Measurements from ENCODE around the gene CMC4.

Gene CMC4, protein sequence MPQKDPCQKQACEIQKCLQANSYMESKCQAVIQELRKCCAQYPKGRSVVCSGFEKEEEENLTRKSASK

DNA sequence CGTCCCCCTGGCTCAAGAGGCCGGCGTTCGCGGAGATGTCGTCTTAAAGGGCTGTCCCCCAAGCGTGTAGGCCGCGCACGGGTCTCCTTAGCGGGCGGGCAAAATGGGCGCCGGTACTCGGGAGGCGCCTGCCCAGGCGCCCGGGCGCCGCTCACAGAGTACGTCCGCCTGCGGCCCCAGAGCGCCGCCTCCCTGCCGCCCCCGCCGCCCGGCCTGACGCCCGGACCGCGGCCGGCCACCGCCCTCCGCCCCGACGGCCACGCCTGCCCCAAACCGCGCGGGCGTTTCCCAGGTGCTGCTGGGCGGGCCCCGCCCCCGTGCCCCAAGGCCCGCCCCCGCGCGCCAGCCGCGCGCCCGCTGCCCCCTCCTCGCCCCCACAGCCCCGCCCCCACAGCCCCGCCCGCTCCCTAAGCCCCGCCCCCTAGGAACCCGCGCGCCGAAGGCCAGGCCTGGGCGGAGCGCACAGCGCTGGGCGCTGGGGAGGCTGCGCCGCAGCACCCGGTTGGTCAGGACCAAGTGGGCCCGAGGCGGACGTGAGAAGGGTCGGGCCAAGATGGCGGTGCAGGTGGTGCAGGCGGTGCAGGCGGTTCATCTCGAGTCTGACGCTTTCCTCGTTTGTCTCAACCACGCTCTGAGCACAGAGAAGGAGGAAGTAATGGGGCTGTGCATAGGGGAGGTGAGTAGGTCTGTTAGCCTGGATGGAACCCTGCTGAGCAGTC lies at the start of gene CMC4, which contains the start of the genes BRCC3 and MTCP1:
CMC4 (minus strand) TSS at position 162 of the 719 bp plus-strand sequence. CDS start 7,113 bp downstream, outside the sequence.
BRCC3 (plus strand) TSS at position 534 of the 719 bp plus-strand sequence; CDS start at position 554, 20 bp downstream.
MTCP1 (minus strand) TSS at position 162 of the 719 bp plus-strand sequence. CDS start 5,126 bp downstream, outside the sequence.
- TF ChIP-seq, protein P1, sequence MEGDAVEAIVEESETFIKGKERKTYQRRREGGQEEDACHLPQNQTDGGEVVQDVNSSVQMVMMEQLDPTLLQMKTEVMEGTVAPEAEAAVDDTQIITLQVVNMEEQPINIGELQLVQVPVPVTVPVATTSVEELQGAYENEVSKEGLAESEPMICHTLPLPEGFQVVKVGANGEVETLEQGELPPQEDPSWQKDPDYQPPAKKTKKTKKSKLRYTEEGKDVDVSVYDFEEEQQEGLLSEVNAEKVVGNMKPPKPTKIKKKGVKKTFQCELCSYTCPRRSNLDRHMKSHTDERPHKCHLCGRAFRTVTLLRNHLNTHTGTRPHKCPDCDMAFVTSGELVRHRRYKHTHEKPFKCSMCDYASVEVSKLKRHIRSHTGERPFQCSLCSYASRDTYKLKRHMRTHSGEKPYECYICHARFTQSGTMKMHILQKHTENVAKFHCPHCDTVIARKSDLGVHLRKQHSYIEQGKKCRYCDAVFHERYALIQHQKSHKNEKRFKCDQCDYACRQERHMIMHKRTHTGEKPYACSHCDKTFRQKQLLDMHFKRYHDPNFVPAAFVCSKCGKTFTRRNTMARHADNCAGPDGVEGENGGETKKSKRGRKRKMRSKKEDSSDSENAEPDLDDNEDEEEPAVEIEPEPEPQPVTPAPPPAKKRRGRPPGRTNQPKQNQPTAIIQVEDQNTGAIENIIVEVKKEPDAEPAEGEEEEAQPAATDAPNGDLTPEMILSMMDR (IDR thresholded peaks at IDR 0.05) = no peak
- no peaks in the 10 kb centered on the region for H3K27me3 ChIP-seq
- H3K36me3 ChIP-seq = peaks cover 5% of the 10 kb centered on the region
- no peaks in the 10 kb centered on the region for H3K9me3 ChIP-seq
- peak within 1 kb of the TSS; percentile 65 to 74 for H3K4me3 ChIP-seq (ENCODE audit: low read depth in 1 of 2, low read length in 1 of 2)
- H3K27ac ChIP-seq = peak within 1 kb of the TSS; percentile 93
- H3K4me1 ChIP-seq (ENCODE audit: control insufficient read depth in 1 of 2, insufficient read depth in 1 of 2, low read depth in 1 of 2, low read length in 1 of 2) = peaks cover 18 to 23% of the 10 kb centered on the region in 2 experiments

DNA sequence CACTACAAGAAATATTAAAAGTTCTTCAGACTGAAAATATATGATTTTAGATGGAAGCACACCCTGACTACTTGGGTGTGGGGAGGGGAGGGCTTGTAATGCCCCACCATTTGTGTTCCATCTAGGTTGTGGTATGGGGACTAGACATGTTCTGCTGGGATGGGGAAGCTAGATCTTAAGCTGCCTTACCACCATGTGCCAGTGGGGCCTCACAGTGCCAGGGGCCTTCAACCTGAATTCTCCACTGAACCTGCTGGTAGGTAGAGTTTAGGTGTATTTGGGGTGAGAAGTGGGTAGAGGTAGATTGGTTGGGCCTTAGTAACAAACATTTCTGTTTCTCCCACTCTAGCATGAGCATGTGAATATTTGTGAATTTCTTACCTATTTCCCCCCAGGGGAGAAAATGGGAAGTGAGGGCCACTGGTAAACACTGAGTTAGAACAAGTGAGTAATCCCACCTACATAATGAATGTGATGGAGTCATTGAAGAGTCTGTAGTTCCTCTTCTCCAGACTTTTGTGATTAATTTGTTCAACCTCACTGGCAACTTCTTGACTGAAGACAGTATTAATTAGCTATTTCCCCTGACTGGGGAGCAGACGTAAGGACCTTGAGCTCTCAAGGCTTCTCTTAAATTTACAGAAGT lies 44.4 kb upstream of the CMC4 start:
- Histone ChIP-seq H3K36me3 (peaks cover 14% of the 10 kb centered on the region), H3K27ac (peak overlapping the region; percentile 42), H3K4me1 (ENCODE audit: control insufficient read depth in 1 of 2, insufficient read depth in 1 of 2, low read depth in 1 of 2, low read length in 1 of 2) (peaks cover 4 to 5% of the 10 kb centered on the region in 2 experiments), H3K9me3 (no peaks in the 10 kb centered on the region), H3K27me3 (no peaks in the 10 kb centered on the region), H3K4me3 (ENCODE audit: low read depth in 1 of 2, low read length in 1 of 2) (no peak overlapping the region)
- TF ChIP-seq, protein P1 (IDR thresholded peaks at IDR 0.05) = no peak

DNA sequence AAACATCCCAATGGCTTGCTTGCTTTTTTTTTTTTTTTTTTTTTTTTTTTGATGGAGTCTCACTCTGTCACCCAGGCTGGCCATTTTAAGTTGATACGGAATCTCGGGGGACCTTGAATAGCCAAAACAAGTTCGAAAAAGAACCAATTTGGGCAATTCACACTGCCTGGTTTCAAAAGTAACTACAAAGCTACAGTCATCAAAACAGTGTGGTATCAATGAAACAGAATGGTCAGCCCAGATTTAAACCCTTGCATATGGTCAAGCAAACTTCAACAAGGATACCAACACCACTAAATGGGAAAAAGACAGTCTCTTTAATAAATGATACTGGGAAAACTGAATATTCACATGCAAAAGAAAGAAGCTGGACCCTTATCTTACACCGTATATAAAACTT lies 42.2 kb upstream of the CMC4 start:
- Histone ChIP-seq H3K27me3 (no peaks in the 10 kb centered on the region), H3K27ac (no peak overlapping the region), H3K4me3 (ENCODE audit: low read depth in 1 of 2, low read length in 1 of 2) (no peak overlapping the region), H3K9me3 (no peaks in the 10 kb centered on the region), H3K4me1 (ENCODE audit: control insufficient read depth in 1 of 2, insufficient read depth in 1 of 2, low read depth in 1 of 2, low read length in 1 of 2) (peaks cover 4 to 5% of the 10 kb centered on the region in 2 experiments), H3K36me3 (peaks cover 10% of the 10 kb centered on the region)
- TF ChIP-seq, protein P1 (IDR thresholded peaks at IDR 0.05) = no peak

DNA sequence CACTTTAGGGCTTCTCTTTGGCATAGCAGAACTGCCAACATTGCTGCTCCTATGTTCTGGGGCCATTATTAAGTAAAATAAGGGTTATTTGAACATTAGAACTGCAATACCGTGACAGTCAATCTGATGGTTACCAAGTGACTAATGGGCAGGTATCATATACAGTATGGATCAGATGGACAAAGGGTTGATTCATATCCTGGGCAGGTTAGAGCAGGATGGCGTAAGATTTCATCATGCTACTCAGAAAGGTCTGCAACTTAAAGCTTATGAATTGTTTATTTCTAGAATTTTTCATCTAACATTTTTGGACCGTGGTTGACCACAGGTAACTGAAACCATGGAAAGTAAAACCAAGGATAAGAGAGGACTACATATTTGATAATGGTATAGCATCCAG lies 41.2 kb upstream of the CMC4 start:
- no peak overlapping the region for H3K4me3 ChIP-seq (ENCODE audit: low read depth in 1 of 2, low read length in 1 of 2)
- TF ChIP-seq, protein P1 (IDR thresholded peaks at IDR 0.05) = no peak
- no peaks in the 10 kb centered on the region for H3K27me3 ChIP-seq
- no peak overlapping the region for H3K27ac ChIP-seq
- H3K36me3 ChIP-seq = peaks cover 9% of the 10 kb centered on the region
- peaks cover 4 to 5% of the 10 kb centered on the region in 2 experiments for H3K4me1 ChIP-seq (ENCODE audit: control insufficient read depth in 1 of 2, insufficient read depth in 1 of 2, low read depth in 1 of 2, low read length in 1 of 2)
- no peaks in the 10 kb centered on the region for H3K9me3 ChIP-seq

DNA sequence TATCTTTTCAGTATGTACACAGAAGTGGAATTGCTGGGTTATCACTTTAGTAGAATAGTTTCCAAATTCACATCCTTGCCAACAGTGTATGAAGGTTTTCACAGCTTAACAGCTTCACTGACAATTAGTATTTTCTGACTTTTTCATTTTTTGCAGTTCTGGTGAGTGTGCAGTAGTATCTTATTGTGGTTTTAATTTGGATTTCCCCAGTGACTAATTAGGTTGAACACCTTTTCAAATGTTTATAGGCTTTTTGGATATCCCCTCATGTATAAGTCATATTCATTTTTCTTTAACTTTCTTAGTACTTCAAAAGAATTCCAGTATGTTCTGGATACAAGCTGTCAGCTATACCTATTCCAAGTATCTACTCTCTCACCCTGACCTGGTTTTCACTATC lies 37.5 kb upstream of the CMC4 start:
- H3K4me3 ChIP-seq (ENCODE audit: low read depth in 1 of 2, low read length in 1 of 2) = no peak overlapping the region
- no peaks in the 10 kb centered on the region for H3K9me3 ChIP-seq
- H3K27me3 ChIP-seq = no peaks in the 10 kb centered on the region
- TF ChIP-seq, protein P1 (IDR thresholded peaks at IDR 0.05) = no peak
- H3K27ac ChIP-seq = no peak overlapping the region
- H3K4me1 ChIP-seq (ENCODE audit: control insufficient read depth in 1 of 2, insufficient read depth in 1 of 2, low read depth in 1 of 2, low read length in 1 of 2) = peaks cover 4 to 5% of the 10 kb centered on the region in 2 experiments
- H3K36me3 ChIP-seq = no peaks in the 10 kb centered on the region

Data from neutrophil (primary cell).